ENCODE measurements around the gene TUBGCP2.

The TUBGCP2 gene

GRCh38 chr10:133252223-133252552 lies 56.5 kb downstream of the TUBGCP2 start:
- no peak for DNase-seq (ENCODE audit: low read depth in 1 of 2, low spot score in 1 of 2)

- DNase-seq (ENCODE audit: low read depth in 1 of 2, low spot score in 1 of 2): no peak
These were observed 57.1 kb downstream of the TUBGCP2 start for GRCh38 chr10:133251388-133252222.

DNA sequence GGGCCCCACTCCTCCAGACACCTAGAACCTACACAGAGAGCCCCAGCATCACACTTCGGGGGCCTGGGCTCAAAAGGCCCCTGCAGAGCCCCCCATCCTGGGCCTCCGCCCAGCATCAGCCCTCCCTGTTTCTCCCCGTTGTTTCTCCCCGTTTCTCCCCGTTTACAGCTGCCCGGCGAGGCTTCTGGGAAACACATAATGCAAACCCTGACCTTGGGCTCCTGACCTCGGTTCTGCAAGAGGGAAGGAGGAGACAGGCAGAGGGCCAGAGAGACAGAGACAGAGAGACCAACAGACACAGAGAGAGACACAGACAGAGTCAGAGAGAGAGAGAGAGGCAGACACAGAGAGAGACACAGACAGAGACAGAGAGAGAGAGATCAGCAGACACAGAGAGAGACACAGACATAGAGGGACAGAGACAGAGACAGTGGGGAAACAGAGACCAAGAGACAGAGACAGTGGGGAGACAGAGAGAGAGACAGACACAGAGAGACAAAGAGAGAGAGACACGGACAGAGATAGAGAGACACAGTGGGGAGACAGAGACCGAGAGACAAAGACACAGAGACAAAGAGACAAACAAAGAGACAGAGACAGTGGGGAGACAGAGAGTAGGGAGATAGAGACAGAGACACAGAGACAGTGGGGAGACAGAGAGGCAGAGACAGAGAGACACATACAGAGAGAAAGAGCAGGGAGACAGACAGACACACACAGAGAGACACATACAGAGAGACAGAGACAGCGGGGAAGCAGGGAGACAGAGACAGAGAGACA lies 58.5 kb downstream of the TUBGCP2 start:
- no peak for DNase-seq (ENCODE audit: low read depth in 1 of 2, low spot score in 1 of 2)

- DNase-seq (ENCODE audit: low read depth in 1 of 2, low spot score in 1 of 2): no peak
These were observed 59.4 kb downstream of the TUBGCP2 start for GRCh38 chr10:133249094-133249780.

GRCh38 chr10:133248334-133248715 lies 60.3 kb downstream of the TUBGCP2 start:
- no peak for DNase-seq (ENCODE audit: low read depth in 1 of 2, low spot score in 1 of 2)

- no peak for DNase-seq (ENCODE audit: low read depth in 1 of 2, low spot score in 1 of 2)
These were observed 60.9 kb downstream of the TUBGCP2 start for GRCh38 chr10:133247681-133248333.

- DNase-seq (ENCODE audit: low read depth in 1 of 2, low spot score in 1 of 2): no peak
These were observed 62.4 kb downstream of the TUBGCP2 start for GRCh38 chr10:133246236-133246626.

GRCh38 chr10:133245439-133246235 lies 63.0 kb downstream of the TUBGCP2 start:
- DNase-seq (ENCODE audit: low read depth in 1 of 2, low spot score in 1 of 2): no peak

DNA sequence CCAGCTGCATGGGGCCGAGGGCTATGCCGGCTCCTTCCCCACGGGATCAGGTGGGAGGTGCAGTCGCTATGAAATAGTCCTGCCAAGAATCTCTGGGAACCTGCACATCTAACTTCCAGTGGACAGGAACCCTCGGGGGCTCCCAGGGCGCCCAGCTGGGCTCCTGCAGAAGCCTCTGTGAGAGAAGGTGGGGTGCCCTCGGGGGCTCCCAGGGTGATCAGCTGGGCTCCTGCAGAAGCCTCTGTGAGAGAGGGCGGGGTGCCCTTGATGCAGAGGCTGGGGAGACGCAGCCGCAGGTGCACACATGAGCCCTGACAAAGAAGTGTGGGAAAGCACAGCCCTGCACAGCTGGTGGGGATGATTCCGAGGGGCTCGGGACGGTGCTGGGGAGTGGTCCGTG lies 65.1 kb downstream of the TUBGCP2 start:
- DNase-seq (ENCODE audit: low read depth in 1 of 2, low spot score in 1 of 2): no peak

DNA sequence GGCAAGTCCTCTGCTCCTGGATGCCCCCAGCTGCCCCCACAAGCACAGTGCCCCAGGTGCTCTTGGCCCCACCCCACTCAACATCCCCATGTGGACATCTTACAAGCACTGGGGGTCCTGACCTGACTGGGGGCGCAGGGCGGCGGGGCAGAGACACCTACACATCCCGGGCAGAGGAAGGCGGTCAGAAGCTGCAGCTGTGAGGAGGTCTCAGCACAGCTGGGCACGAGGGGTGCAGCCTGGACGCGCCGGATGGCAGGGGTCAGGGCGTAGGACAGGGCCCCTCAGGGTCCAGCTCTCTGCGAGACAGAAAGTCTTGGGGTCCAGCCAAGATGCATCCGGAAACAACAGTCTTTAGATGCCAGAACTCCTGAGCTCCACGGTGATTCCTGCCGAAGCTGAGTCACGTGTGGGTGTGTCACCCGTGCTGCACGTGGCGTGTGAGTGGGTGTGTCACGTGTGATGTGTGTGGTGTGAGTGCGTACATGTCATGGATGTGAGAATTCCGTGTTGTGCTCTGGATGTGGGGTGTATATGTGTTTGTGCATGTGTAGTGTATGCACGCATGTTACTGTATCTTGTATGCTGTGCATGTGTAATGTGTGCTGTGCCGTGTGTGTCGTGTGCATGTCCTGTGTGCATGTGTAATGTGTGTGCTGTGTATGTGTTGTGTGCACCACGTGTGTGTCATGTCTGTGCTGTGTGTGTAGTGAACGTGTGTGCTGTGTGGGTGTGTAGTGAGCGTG lies 65.9 kb downstream of the TUBGCP2 start:
- DNase-seq (ENCODE audit: low read depth in 1 of 2, low spot score in 1 of 2): no peak

- no peak for DNase-seq (ENCODE audit: low read depth in 1 of 2, low spot score in 1 of 2)
These were observed 67.0 kb downstream of the TUBGCP2 start for GRCh38 chr10:133241501-133242205.

DNA sequence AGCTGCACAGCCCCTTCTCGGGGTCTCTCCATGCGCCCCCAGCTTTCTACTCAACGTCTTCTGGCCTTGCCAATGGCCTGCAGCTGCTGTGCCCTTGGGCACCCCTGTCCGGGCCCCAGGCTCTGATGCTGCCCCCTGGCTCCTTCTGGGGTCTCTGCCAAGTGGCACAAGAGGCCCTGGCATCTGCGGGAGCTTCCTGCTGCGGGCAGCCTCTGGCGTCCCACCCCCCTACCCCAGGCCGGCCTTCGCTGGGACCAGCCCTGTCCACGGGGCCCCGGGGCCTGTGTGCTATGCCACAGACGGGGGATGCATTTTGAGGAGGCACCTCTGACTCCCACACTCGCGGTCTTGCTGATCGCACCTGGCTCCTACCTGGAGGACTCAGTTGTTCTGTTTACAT lies 68.7 kb downstream of the TUBGCP2 start:
- no peak for DNase-seq (ENCODE audit: low read depth in 1 of 2, low spot score in 1 of 2)

- DNase-seq (ENCODE audit: low read depth in 1 of 2, low spot score in 1 of 2): no peak
These were observed 70.2 kb downstream of the TUBGCP2 start for GRCh38 chr10:133238466-133238804.

DNA sequence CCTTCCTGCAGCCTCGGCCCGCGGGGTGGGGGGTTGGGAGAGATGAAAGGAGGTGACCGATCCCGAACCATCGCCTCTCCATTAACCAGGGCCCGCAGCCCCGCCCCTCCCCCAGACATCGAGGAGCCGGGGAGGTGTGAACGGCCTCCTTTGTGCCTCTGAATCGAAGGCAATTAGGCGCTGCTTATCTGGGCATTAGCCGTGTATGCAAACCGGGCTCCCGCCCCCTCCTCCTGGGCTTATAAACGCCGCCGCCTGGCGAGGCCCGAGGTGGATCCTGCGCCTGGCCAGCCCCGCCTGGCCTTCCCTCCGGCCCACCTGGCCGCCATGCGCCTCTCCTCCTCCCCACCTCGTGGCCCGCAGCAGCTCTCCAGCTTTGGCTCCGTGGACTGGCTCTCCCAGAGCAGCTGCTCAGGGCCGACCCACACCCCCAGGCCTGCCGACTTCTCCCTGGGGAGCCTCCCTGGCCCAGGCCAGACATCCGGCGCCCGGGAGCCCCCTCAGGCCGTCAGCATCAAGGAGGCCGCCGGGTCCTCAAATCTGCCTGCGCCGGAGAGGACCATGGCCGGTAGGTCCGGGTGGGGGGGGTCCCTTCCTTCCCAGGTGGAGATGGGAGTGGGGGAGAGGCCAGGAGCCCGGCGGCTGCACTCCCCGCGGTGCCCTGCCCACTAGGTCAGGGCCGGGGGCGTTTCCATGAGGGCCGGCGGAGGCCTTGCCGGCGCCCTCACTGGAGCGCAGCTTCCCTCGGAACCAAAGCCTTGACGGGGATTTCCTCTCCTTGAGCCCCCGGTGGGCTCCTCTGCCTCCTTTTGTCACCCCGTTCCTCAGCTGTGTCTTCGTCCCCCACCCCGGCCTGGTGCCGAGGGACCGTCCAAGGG lies 70.8 kb downstream of the TUBGCP2 start, which contains the start of gene VENTX:
TSS of gene VENTX (plus strand) at position 268 of the 878 bp plus-strand sequence. CDS start at position 328, 60 bp downstream.
- no peak for DNase-seq (ENCODE audit: low read depth in 1 of 2, low spot score in 1 of 2)

DNA sequence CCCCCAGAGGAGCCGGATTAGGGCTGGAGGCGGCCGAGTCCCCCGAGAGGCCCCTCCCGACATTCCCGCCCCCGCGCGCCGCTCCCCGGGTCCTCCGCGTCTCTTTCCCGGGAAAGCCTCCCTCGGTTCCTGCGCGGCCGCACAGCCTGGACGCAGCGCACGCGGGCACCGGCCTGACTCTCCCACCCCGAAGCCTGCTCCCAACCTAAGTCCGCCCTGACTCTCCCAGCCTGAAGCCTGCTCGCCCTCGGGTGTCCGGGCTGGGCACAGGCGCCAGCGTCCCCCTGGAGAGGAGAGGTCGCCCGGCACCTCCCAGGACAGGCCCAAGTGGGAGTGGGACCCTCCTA lies 71.5 kb downstream of the TUBGCP2 start:
- DNase-seq (ENCODE audit: low read depth in 1 of 2, low spot score in 1 of 2): no peak

GRCh38 chr10:133236401-133237240 lies 72.1 kb downstream of the TUBGCP2 start:
- no peak for DNase-seq (ENCODE audit: low read depth in 1 of 2, low spot score in 1 of 2)

DNA sequence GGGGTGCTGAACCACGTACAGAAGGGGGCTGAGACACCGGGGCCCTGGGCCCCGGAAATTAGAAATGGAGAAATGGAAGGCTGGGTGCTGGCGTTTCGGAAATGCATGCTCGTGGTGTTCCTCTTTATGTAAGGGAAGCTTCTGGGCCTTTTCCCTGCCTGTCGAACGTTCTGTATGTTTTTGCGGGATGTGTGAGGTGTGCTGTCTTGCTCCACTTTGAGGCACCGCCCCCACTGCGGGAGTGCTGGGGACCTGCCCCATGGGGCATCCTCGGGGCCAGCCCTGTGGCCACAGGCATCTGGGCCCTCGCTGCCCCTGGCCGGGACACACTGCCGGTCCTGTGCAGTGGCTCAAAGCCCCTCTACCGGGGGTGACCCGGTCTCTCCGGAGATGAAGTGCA lies 72.7 kb downstream of the TUBGCP2 start:
- DNase-seq (ENCODE audit: low read depth in 1 of 2, low spot score in 1 of 2): no peak

Measured in activated T-helper 1 cell treated with anti-CD3 and anti-CD28 coated beads, Interleukin-2, amount 50 U/mL, for 16 hours (primary cell).